ENCODE results near the gene ARAP1.

- TF ChIP-seq POLR2AphosphoS5 (IDR thresholded peaks at IDR 0.05) (no peak), POLR2A (IDR thresholded peaks at IDR 0.05) (no peak)
Observed at GRCh38 chr11:72741849-72742512, 10.2 kb downstream of the ARAP1 start.
